ENCODE results near the gene AKT3. TPM values are rescaled to one million over a fixed set of nuclear protein-coding genes. Genes with fewer than 3 reads are reported as not detected.
"Not testable (repeated sequence)": the region's sequence is repeated elsewhere in the genome, so short reads cannot be mapped to it uniquely, and the experiment has no call there.

AKT3 gene
- total RNA-seq, 5 donors from 2014 or later (not counting 1 experiment from before 2014, with no cell fraction given), result 94.5 to 124 (median 112) TPM

DNA sequence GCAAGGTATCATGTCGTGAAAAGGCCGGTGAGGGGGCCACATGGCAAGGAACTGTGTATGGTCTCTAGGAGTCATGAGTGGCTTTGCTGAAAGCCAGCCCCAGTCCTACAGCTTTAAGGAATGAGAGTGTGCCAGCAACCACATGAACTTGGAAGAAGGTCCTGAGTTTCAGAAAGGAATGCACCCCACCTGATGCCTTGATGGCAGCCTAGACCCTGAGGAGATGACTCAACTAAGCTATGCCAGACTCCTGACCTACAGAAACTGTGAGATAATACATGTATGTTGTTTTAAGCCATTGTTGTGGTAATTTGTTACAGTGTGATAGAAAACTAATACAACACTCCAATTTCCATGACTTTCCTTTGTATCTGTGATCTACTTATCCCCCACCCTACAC lies 33.5 kb upstream of the AKT3 start:
- peaks cover 0 to 6% of the 10 kb centered on the region in 2 experiments for H3K27me3 ChIP-seq (replicated peaks in 1 of 2; ENCODE audit: control insufficient read depth in 2 of 2, extremely low read depth in 1 of 2, insufficient read depth in 2 of 2, low read length in 1 of 2)
- H3K4me3 ChIP-seq (ENCODE audit: control insufficient read depth in 1 of 2, extremely low read depth in 1 of 2, low read length in 1 of 2), result no peak overlapping the region
- Mint-ChIP-seq H3K4me3 (no peak overlapping the region), H3K4me1 (no peaks in the 10 kb centered on the region), H3K36me3 (no peaks in the 10 kb centered on the region), H3K27me3 (peaks cover 9 to 11% of the 10 kb centered on the region in 2 donors), H3K9me3 (no peaks in the 10 kb centered on the region), H3K27ac (no peak overlapping the region)
- H3K9me3 ChIP-seq, result no peaks in the 10 kb centered on the region
- DNase-seq (no peak), ATAC-seq (replicated peaks in 1 of 4) (no peak)
- POLR2A ChIA-PET, result no interaction called here
- WGBS (ENCODE audit: insufficient coverage), result 87% methylated on average over 2 of the region's 2 CpGs
- no peaks in the 10 kb centered on the region for H3K4me1 ChIP-seq (ENCODE audit: control insufficient read depth in 1 of 2, extremely low read depth in 1 of 2, insufficient read depth in 2 of 2, low read length in 2 of 2)
- H3K27ac ChIP-seq (ENCODE audit: low read length), result no peak overlapping the region
- H3K36me3 ChIP-seq (ENCODE audit: control insufficient read depth in 2 of 2, extremely low read depth in 1 of 2, insufficient read depth in 1 of 2, low read length in 1 of 2), result no peaks in the 10 kb centered on the region
- CTCF ChIA-PET, result no interaction called here

GRCh38 chr1:243882276-243882675 lies 32.2 kb upstream of the AKT3 start:
- no peaks in the 10 kb centered on the region for H3K36me3 Mint-ChIP-seq
- POLR2A ChIA-PET, result no interaction called here
- no peak overlapping the region for H3K4me3 ChIP-seq (ENCODE audit: control insufficient read depth in 1 of 2, extremely low read depth in 1 of 2, low read length in 1 of 2)
- no peaks in the 10 kb centered on the region for H3K4me1 Mint-ChIP-seq
- no peaks in the 10 kb centered on the region for H3K36me3 ChIP-seq (ENCODE audit: control insufficient read depth in 2 of 2, extremely low read depth in 1 of 2, insufficient read depth in 1 of 2, low read length in 1 of 2)
- H3K4me3 Mint-ChIP-seq, result no peak overlapping the region
- H3K27me3 ChIP-seq (replicated peaks in 1 of 2; ENCODE audit: control insufficient read depth in 2 of 2, extremely low read depth in 1 of 2, insufficient read depth in 2 of 2, low read length in 1 of 2), result peaks cover 0 to 6% of the 10 kb centered on the region in 2 experiments
- no peaks in the 10 kb centered on the region for H3K9me3 Mint-ChIP-seq
- no peaks in the 10 kb centered on the region for H3K9me3 ChIP-seq
- H3K27me3 Mint-ChIP-seq, result peaks cover 9 to 11% of the 10 kb centered on the region in 2 donors
- H3K27ac ChIP-seq (ENCODE audit: low read length), result no peak overlapping the region
- DNase-seq (no peak), ATAC-seq (replicated peaks in 1 of 4) (no peak)
- CTCF ChIA-PET, result no interaction called here
- H3K27ac Mint-ChIP-seq, result no peak overlapping the region
- no peaks in the 10 kb centered on the region for H3K4me1 ChIP-seq (ENCODE audit: control insufficient read depth in 1 of 2, extremely low read depth in 1 of 2, insufficient read depth in 2 of 2, low read length in 2 of 2)
- 93% methylated on average over 3 of the region's 3 CpGs for WGBS (ENCODE audit: insufficient coverage)

DNA sequence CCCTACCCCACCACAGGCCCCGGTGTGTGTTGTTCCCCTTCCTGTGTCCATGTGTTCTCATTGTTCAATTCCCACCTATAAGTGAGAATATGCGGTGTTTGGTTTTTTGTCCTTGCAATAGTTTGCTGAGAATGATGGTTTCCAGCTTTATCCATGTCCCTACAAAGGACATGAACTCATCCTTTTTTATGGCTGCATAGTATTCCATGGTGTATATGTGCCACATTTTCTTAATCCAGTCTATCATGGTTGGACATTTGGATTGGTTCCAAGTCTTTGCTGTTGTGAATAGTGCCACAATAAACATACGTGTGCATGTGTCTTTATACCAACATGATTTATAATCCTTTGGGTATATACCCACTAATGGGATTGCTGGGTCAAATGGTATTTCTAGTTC lies 27.0 kb upstream of the AKT3 start:
- H3K27me3 ChIP-seq (replicated peaks in 1 of 2; ENCODE audit: control insufficient read depth in 2 of 2, extremely low read depth in 1 of 2, insufficient read depth in 2 of 2, low read length in 1 of 2); H3K4me3 Mint-ChIP-seq; H3K4me3 ChIP-seq (ENCODE audit: control insufficient read depth in 1 of 2, extremely low read depth in 1 of 2, low read length in 1 of 2); H3K27ac Mint-ChIP-seq; ATAC-seq (replicated peaks in 1 of 4); H3K36me3 ChIP-seq (ENCODE audit: control insufficient read depth in 2 of 2, extremely low read depth in 1 of 2, insufficient read depth in 1 of 2, low read length in 1 of 2); H3K27ac ChIP-seq (ENCODE audit: low read length); H3K4me1 ChIP-seq (ENCODE audit: control insufficient read depth in 1 of 2, extremely low read depth in 1 of 2, insufficient read depth in 2 of 2, low read length in 2 of 2); H3K27me3 Mint-ChIP-seq; CTCF ChIA-PET; H3K36me3 Mint-ChIP-seq; H3K9me3 ChIP-seq; DNase-seq; POLR2A ChIA-PET; H3K4me1 Mint-ChIP-seq: not testable (repeated sequence)
- no CpG with 5 or more reads among the region's 3 CpGs for WGBS (ENCODE audit: insufficient coverage)
- peaks cover 0 to 16% (median 5%) of the 10 kb centered on the region in 3 donors for H3K9me3 Mint-ChIP-seq

DNA sequence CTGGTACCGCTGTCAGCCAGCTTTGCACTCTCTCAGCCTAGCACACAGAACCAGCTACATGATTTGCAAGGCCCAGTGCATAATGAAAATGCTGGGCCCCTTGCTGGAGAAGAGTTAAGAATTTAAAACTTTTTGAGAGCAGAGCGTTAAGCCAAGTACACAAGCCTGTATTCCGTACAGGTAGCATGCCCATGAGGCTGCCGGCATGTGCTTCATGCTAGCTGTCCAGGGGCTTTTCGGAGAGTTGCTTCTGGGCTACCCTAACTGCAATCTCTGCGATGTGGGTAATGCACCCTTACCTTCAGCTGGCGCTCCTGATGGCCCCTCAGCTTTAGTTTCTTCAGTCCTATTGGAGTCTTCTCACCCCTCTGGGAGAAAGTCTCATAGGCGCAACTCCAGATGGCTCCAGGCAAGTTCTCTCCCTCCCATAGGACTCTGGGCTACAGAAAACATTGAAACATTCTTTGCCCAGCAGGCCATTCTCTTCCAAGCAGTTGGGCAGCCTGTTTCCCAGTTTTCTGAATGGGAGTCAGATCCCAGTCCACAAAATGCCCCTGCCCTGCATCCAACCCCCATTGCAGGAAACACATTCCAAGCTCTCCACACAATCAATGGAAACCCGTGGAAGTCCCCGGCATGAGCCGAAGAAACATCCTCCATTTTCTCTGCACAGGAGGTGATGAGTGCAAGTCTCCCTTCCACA lies 5.7 kb upstream of the AKT3 start:
- no peaks in the 10 kb centered on the region for H3K36me3 Mint-ChIP-seq
- H3K27me3 ChIP-seq (replicated peaks in 1 of 2; ENCODE audit: control insufficient read depth in 2 of 2, extremely low read depth in 1 of 2, insufficient read depth in 2 of 2, low read length in 1 of 2), result peaks cover 0 to 5% of the 10 kb centered on the region in 2 experiments
- WGBS (ENCODE audit: insufficient coverage), result 97% methylated on average over 7 of the region's 11 CpGs
- H3K4me3 Mint-ChIP-seq, result no peak overlapping the region
- peaks cover 8 to 10% (median 8%) of the 10 kb centered on the region in 3 donors for H3K4me1 Mint-ChIP-seq
- H3K9me3 Mint-ChIP-seq, result no peaks in the 10 kb centered on the region
- ATAC-seq (replicated peaks in 1 of 4) (no peak), DNase-seq (no peak)
- peaks cover 17 to 20% of the 10 kb centered on the region in 2 donors for H3K27me3 Mint-ChIP-seq
- no peak overlapping the region for H3K27ac ChIP-seq (ENCODE audit: low read length)
- peaks cover 0 to 6% of the 10 kb centered on the region in 2 experiments for H3K4me1 ChIP-seq (ENCODE audit: control insufficient read depth in 1 of 2, extremely low read depth in 1 of 2, insufficient read depth in 2 of 2, low read length in 2 of 2)
- H3K36me3 ChIP-seq (ENCODE audit: control insufficient read depth in 2 of 2, extremely low read depth in 1 of 2, insufficient read depth in 1 of 2, low read length in 1 of 2), result no peaks in the 10 kb centered on the region
- no peak overlapping the region for H3K27ac Mint-ChIP-seq
- ChIA-PET CTCF (interaction anchor here in 1 of 2 donors (0.6 kb wide), 1 partner anchor 219 kb away, joined by 3 read pairs; no protein-coding TSS in a partner anchor), POLR2A (no interaction called here)
- H3K4me3 ChIP-seq (ENCODE audit: control insufficient read depth in 1 of 2, extremely low read depth in 1 of 2, low read length in 1 of 2), result no peak overlapping the region
- no peaks in the 10 kb centered on the region for H3K9me3 ChIP-seq

DNA sequence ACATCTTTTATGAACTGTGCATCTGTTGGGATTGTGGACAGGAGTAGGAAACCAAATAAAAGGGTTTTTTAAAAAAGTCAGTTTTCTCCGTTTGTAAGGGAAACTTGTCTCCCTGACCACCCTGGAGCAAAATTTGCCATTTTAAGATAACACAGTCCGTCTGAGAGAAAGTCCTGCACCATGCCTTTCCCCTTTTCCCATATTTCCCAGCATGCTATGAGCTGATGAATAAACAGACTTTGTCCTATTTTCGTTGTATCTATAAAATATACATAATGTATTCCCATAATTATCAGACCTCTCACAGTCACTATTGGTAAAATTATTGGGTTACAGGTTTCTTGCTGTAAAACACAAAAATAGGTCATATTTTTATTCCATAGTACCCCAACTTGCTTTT lies 1.7 kb upstream of the AKT3 start:
- DNase-seq, result no peak
- no peaks in the 10 kb centered on the region for H3K9me3 ChIP-seq
- Mint-ChIP-seq H3K9me3 (no peaks in the 10 kb centered on the region), H3K27ac (peak overlapping the region; percentile 93 to 95), H3K36me3 (no peaks in the 10 kb centered on the region), H3K4me1 (peaks cover 22 to 27% (median 26%) of the 10 kb centered on the region in 3 donors), H3K27me3 (peaks cover 2 to 4% of the 10 kb centered on the region in 2 donors), H3K4me3 (peak overlapping the region; percentile 86 to 93 (median 91))
- WGBS (ENCODE audit: insufficient coverage), result no CpG with 5 or more reads among the region's 3 CpGs
- CTCF ChIA-PET, result interaction anchor here in 1 of 2 donors (0.8 kb wide), 1 partner anchor 223 kb away, joined by 3 read pairs; no protein-coding TSS in a partner anchor
- peaks cover 0 to 5% of the 10 kb centered on the region in 2 experiments for H3K27me3 ChIP-seq (replicated peaks in 1 of 2; ENCODE audit: control insufficient read depth in 2 of 2, extremely low read depth in 1 of 2, insufficient read depth in 2 of 2, low read length in 1 of 2)
- H3K36me3 ChIP-seq (ENCODE audit: control insufficient read depth in 2 of 2, extremely low read depth in 1 of 2, insufficient read depth in 1 of 2, low read length in 1 of 2), result no peaks in the 10 kb centered on the region
- H3K4me3 ChIP-seq (ENCODE audit: control insufficient read depth in 1 of 2, extremely low read depth in 1 of 2, low read length in 1 of 2), result no peak overlapping the region
- no peak overlapping the region for H3K27ac ChIP-seq (ENCODE audit: low read length)
- POLR2A ChIA-PET, result no interaction called here
- peaks cover 0 to 12% of the 10 kb centered on the region in 2 experiments for H3K4me1 ChIP-seq (ENCODE audit: control insufficient read depth in 1 of 2, extremely low read depth in 1 of 2, insufficient read depth in 2 of 2, low read length in 2 of 2)
- no peak for ATAC-seq (replicated peaks in 1 of 4)

DNA sequence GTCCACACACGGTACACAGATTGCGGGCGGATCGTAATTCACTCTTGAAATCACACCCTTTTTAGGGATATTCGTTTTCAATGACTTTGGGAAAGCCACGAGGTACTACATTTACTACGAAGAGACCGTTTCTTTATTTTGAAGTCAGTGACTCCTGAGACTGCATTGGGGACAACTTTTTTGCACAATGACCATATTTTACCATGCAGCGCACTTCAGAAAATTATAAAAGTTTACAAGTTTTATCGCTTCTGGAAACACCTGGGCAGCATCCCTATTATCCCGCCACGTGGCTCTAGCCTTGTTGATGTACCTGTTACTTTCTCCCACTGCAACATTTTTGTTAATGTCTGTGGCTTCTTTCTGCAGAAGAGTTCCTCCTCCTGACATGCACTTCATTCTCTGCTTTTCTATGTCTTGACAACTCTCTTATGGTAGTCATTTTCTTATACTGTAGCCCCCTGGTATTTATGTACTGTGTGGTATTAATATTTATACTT lies 1.3 kb upstream of the AKT3 start:
- H3K4me1 ChIP-seq (ENCODE audit: control insufficient read depth in 1 of 2, extremely low read depth in 1 of 2, insufficient read depth in 2 of 2, low read length in 2 of 2), result peaks cover 0 to 12% of the 10 kb centered on the region in 2 experiments
- DNase-seq, result no peak
- ChIA-PET CTCF (interaction anchor here in 1 of 2 donors (0.6 to 0.8 kb wide), 2 partner anchors 114 to 224 kb away, joined by 3 to 4 read pairs; no protein-coding TSS in a partner anchor), POLR2A (no interaction called here)
- H3K9me3 ChIP-seq, result no peaks in the 10 kb centered on the region
- ATAC-seq (replicated peaks in 1 of 4), result no peak
- 9% methylated on average over 10 of the region's 12 CpGs for WGBS (ENCODE audit: insufficient coverage)
- peaks cover 0 to 5% of the 10 kb centered on the region in 2 experiments for H3K27me3 ChIP-seq (replicated peaks in 1 of 2; ENCODE audit: control insufficient read depth in 2 of 2, extremely low read depth in 1 of 2, insufficient read depth in 2 of 2, low read length in 1 of 2)
- Mint-ChIP-seq H3K9me3 (no peaks in the 10 kb centered on the region), H3K27ac (peak overlapping the region; percentile 93 to 95), H3K27me3 (peaks cover 2 to 4% of the 10 kb centered on the region in 2 donors), H3K36me3 (no peaks in the 10 kb centered on the region), H3K4me1 (peaks cover 27 to 32% (median 31%) of the 10 kb centered on the region in 3 donors), H3K4me3 (peak overlapping the region; percentile 86 to 93 (median 91))
- H3K36me3 ChIP-seq (ENCODE audit: control insufficient read depth in 2 of 2, extremely low read depth in 1 of 2, insufficient read depth in 1 of 2, low read length in 1 of 2), result no peaks in the 10 kb centered on the region
- H3K4me3 ChIP-seq (ENCODE audit: control insufficient read depth in 1 of 2, extremely low read depth in 1 of 2, low read length in 1 of 2), result peak overlapping the region; percentile 69 to 75
- peak overlapping the region; percentile 78 for H3K27ac ChIP-seq (ENCODE audit: low read length)

Data from T-cell (primary cell).